NCI-H446 treated with DMSO at 0.1 percent for 48 hours (cell line): ENCODE data around the gene TMEM150C.

ENCODE experiments used
- DNase-seq: peaks from one replicate; lab custom pipeline; 2025; lab: John Stamatoyannopoulos, UW

The TMEM150C gene

GRCh38 chr4:82561786-82562563 lies at the start of gene TMEM150C:
TSS of gene TMEM150C (minus strand) at chr4:82561988. CDS start at chr4:82504657, 57,331 bp downstream.
- no peak for DNase-seq

GRCh38 chr4:82611527-82611926 lies 49.7 kb upstream of the TMEM150C start:
- no peak for DNase-seq

GRCh38 chr4:82610041-82610440 lies 48.3 kb upstream of the TMEM150C start:
- DNase-seq: no peak

DNA sequence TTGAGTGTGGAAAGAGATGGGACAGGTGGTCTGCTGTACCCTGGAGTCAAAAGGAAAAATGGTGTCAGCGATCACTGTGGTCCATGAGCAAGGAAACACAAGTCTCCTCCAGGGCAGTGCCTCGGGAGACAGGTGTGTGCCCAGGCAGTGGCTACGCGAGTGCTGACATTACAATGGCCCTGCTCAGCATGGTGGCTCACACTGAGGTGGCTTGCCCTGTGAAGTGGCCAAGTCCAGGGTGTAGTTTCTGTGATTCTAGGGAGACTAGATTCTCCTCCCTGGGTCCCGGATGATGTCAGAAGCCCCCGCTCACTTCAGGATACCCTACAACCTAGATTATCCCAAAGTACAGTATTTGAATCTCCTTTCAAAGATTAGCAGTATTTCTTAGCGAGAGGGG lies 44.8 kb upstream of the TMEM150C start:
- DNase-seq: no peak

GRCh38 chr4:82604522-82604921 lies 42.7 kb upstream of the TMEM150C start:
- no peak for DNase-seq

GRCh38 chr4:82601242-82602015 lies 39.6 kb upstream of the TMEM150C start:
- DNase-seq: no peak

- DNase-seq: no peak
These were observed 37.5 kb upstream of the TMEM150C start for GRCh38 chr4:82599336-82599735.

DNA sequence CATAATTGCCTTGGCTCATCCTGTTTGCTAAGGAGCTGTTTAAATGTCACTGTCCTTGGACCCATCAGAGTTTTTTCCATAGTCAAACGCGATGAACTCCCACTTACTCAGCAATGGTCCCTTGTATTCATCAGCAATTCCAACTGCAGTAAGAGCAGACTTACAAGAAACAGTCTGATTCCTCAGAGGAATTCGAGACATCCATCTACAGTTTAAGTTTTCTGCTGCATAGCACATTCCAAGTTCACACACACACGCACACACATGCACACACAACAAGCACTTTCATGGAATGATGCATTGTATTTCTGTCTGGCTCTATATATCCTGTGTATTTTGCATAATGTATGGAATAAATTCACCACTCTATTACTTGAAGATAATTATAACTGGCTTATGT lies 32.7 kb upstream of the TMEM150C start:
- DNase-seq: no peak

DNA sequence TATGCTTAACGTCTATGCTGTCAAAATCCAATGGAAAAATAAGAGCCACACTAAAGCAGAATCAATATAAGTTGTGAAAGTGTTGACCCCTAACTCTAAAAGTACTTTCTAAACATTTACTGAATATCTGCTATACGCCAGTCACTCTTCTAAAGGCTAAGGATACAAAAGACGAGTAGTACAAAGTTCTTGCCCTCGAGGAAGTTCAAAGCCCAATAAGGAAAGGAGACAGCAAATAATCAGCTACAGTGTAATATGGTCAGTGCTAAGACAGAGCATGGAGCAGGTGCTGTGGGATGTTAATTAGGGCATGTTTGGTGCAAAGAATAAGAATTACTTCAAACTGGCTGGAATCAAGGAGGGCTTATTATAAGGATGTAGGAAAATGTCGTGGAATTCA lies 31.6 kb upstream of the TMEM150C start:
- no peak for DNase-seq

DNA sequence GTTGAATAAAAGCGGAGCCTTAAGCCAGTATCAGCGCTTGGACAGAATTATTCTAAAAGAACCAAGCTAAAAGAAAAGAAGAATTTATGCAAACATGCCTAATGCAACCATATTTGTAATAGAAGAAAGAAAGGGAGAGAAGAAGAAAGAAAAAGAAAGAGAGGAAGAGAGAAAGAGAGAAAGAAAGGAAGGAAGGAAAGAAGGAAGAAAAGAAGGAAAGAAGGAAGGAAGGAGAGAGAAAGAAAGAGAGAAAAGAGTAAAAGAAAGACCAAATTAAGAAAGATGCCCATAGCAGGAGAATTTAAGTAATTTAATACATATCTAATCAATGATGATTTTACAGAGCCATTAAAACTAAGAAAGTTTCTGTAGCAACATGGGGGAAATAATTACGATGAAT lies 30.9 kb upstream of the TMEM150C start:
- DNase-seq: no peak

DNA sequence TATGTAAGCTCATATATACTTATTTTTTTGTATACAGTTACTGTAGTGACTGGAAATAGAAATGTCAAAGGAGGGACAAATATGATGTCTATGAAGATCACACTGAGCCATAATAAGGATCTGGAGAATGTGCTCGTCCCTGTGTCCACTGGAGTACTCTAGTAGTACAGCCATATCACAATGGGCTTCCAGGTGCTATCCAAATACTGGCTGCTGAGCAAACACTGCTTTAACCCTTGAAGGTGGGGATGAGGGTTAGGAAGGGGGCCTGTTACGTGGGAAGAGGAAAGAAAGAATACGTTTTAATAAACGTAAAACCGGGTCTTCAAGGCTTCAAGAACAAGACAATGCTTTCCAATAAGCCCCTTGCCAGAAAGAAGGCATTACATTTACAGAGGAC lies 29.8 kb upstream of the TMEM150C start:
- DNase-seq: no peak

GRCh38 chr4:82589756-82590155 lies 28.0 kb upstream of the TMEM150C start:
- DNase-seq: no peak

GRCh38 chr4:82588771-82589270 lies 27.0 kb upstream of the TMEM150C start:
- no peak for DNase-seq

DNA sequence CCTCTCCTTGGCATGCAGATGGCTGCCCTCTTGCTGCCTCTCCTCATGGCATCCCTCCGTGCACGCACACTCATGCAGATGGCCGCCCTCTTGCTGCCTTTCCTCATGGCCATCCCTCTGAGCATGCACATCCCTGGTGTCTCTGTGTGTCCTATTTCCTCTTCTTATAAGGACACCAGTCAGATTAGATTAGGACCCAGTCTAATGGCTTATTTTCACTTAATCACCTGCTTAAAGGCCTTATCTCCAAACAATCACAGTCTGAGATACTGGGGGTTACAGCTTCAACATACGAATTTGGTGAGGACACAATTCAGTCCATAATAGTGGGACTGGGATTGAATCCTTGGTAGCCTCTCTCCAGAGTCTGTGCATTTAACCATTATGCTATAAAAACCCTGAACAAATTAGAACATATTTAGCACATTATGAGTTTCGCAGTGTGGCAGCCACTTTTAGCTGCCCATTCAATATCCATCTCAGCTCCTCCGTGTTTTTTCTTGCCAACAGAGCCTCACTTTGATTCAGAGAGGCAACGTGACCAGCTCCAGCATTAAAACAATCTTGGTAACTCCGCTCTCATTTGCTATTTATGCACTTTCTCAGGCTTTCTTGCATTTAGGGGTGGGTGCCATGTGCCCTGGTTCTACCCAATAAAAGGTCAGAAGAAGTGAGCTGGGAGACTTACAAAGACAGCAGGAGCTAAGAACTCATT lies 26.2 kb upstream of the TMEM150C start:
- no peak for DNase-seq

- DNase-seq: no peak
These were observed 24.1 kb upstream of the TMEM150C start for GRCh38 chr4:82585690-82586435.

DNA sequence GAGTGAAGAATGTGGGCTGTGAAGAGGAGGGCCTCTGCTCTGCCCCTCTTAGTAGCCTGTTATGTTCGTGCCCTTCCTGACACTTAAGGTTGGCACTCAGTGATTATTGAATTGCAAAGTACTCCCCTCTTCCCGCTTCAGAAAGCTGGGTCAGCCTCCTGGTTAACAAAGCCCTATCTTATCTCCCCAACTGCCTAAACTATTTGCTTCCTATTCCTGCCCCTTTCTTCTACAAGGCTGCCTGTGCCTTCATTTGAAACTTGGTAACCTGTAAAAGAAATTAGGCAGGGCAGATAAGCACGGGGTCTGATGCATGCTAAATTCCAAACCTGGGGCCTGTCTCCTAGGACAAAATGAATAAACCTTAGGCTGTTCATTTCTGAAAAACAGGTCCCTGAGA lies 23.1 kb upstream of the TMEM150C start:
- DNase-seq: no peak

DNA sequence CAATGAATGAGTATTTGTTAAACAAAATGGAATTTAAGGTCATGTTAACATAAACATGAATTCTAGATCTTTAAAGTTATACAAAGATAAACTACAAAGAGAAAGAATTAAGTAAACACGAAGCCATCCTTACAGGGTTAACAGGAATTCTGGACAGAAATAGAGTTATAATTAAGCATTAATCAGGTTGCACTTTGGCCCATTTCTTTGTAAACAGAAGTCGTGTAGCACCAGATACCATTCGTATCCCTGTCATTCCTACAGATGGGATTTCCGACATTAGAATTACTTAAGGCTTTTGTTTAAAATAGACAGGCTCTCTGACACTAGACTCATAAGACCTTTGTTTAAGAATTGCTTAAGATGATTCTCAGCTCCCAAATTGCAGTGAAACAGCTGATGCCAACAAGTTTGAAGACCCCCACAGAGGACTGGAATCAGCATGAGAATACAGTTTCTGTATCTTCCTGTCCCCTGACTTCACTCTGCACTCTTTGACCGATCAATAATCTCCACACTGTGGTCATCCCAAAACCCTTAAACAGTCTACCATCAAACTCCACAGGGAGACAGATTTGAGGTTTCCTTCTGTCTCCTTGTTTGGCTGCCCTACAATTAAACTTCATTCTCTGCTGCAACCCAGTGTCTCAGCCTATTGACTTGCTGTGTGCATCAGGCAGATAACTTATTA lies 22.3 kb upstream of the TMEM150C start:
- no peak for DNase-seq

GRCh38 chr4:82579932-82580331 lies 18.1 kb upstream of the TMEM150C start:
- DNase-seq: no peak

DNA sequence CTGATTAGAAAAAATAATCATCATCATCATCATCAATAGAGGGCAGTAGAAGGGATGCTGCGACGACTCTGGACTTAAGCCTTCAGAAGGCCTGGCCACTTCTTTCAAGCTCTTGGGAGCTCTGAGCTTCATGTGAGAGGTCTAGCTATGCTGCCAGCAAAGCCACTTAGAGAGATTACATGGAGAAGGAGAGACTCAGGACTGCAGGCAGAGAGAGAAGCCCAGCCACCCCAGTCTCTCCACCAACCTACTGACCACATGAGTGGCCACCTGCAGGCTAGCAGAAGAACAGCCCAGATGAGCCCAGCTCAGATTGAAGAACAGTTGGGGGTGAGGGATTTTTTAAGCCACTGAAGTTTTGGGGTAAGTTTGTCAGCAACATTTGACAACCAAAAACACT lies 17.1 kb upstream of the TMEM150C start:
- DNase-seq: no peak

GRCh38 chr4:82577451-82577850 lies 15.7 kb upstream of the TMEM150C start:
- DNase-seq: no peak

- no peak for DNase-seq
These were observed 7.9 kb upstream of the TMEM150C start for GRCh38 chr4:82569727-82570126.
